ENCODE results near the gene MRPL43. TPM values are rescaled to one million over a fixed set of nuclear protein-coding genes. Genes with fewer than 3 reads are reported as not detected.

The MRPL43 gene
- total and polyA plus RNA-seq, 2 donors (not counting 1 experiment from before 2014, with no cell fraction given), result 56.2 to 99.4 TPM

GRCh38 chr10:101007099-101007711 lies 19.9 kb upstream of the MRPL43 start:
- CTCF ChIA-PET, result interaction anchor here (0.9 to 1.7 kb wide), 3 partner anchors 8 to 38 kb away, joined by 3 to 10 read pairs (median 3); partner anchors contain the start of genes LZTS2 and SEMA4G
- intact Hi-C loops (cut with micrococcal nuclease), result no loop called here

More at GRCh38 chr10:101007099-101007711, 19.9 kb upstream of the MRPL43 start:
- POLR2A ChIA-PET, result no interaction called here
- no peak for ATAC-seq (ENCODE audit: low read depth)
- Mint-ChIP-seq H3K27me3 (no peaks in the 10 kb centered on the region), H3K27ac (no peak overlapping the region), H3K4me1 (no peaks in the 10 kb centered on the region), H3K4me3 (no peak overlapping the region), H3K9me3 (ENCODE audit: insufficient read depth) (no peaks in the 10 kb centered on the region)
- H2AFZ ChIP-seq (ENCODE audit: insufficient read depth, low read depth, low read length, poor library complexity, severe bottlenecking), result no peak overlapping the region
- H3K27me3 ChIP-seq (replicated peaks in 1 of 4; ENCODE audit: control extremely low read depth in 1 of 4, control insufficient read depth in 3 of 4, insufficient read depth in 4 of 4, low read length in 3 of 4), result no peaks in the 10 kb centered on the region
- H3K79me2 ChIP-seq (ENCODE audit: control insufficient read depth, insufficient read depth, low read length), result no peaks in the 10 kb centered on the region
- H3K9ac ChIP-seq (ENCODE audit: low read length), result no peak overlapping the region
- TF ChIP-seq CTCF (IDR thresholded peaks at IDR 0.05) (no peak), EZH2 (IDR thresholded peaks at IDR 0.05; ENCODE audit: borderline replicate concordance, insufficient read depth, low read depth, low read length, poor library complexity, severe bottlenecking) (no peak)
- H3K36me3 ChIP-seq (replicated peaks in 1 of 2; ENCODE audit: control extremely low read depth in 1 of 2, control insufficient read depth in 1 of 2, extremely low read depth in 1 of 2, insufficient read depth in 2 of 2, low read length in 1 of 2), result peaks cover 0 to 12% of the 10 kb centered on the region in 2 experiments
- no peaks in the 10 kb centered on the region for H3K4me1 ChIP-seq (ENCODE audit: control insufficient read depth in 2 of 2, insufficient read depth in 2 of 2, low read length in 2 of 2)
- peaks cover 6% of the 10 kb centered on the region for H4K20me1 ChIP-seq (ENCODE audit: control insufficient read depth, insufficient read depth, low read length, poor library complexity, severe bottlenecking)
- no peaks in the 10 kb centered on the region for H3K9me3 ChIP-seq (ENCODE audit: control extremely low read depth in 1 of 3, control insufficient read depth in 2 of 3, insufficient read depth in 1 of 3, low read length in 2 of 3)
- no peak overlapping the region for H3K27ac ChIP-seq (ENCODE audit: low read length in 2 of 2)
- no peak overlapping the region for H3K4me2 ChIP-seq (replicated peaks; ENCODE audit: low read depth, low read length, poor library complexity, severe bottlenecking)
- DNase-seq, result no peak
- H3K4me3 ChIP-seq (ENCODE audit: control extremely low read depth in 1 of 5, extremely low read depth in 1 of 5, insufficient read depth in 1 of 5, low read depth in 2 of 5, low read length in 4 of 5), result no peak overlapping the region
- 93% methylated on average over 5 of the region's 11 CpGs for WGBS (ENCODE audit: insufficient coverage)

All from B cell (primary cell).